Right atrium auricular region (tissue), 2 donors: ENCODE measurements around the gene PRRC2B. TPM values are rescaled to one million over a fixed set of nuclear protein-coding genes. Genes with fewer than 3 reads are reported as not detected.
"Not testable (repeated sequence)": the region's sequence is repeated elsewhere in the genome, so short reads cannot be mapped to it uniquely, and the experiment has no call there.

Experiments
- DNase-seq: peaks from one replicate; pipeline ENCODE4 v3.0.0-alpha.2; 2019; ENCODE audit warnings: low spot score
- H3K27ac ChIP-seq, 2 donors: fragments of 200-600 bp; sonication (generic); 1 replicate in 1 of 2; 2 replicates in 1 of 2; pipeline ENCODE4 v1.5.1; 2016 to 2019
- H3K27me3 ChIP-seq, 2 donors: fragments of 200-600 bp; sonication (generic); one replicate each; pipeline versions ENCODE4 v1.5.1 to v1.6.0; 2017 to 2019
- H3K36me3 ChIP-seq: fragments of 200-600 bp; sonication (generic); one replicate; pipeline ENCODE4 v1.5.1; 2016
- H3K4me1 ChIP-seq, 2 donors: fragments of 200-600 bp; sonication (generic); one replicate each; pipeline versions ENCODE4 v1.5.1 to v1.6.0; 2017 to 2019
- H3K4me3 ChIP-seq, 2 donors: fragments of 200-600 bp; sonication (generic); 1 replicate in 1 of 2; 2 replicates in 1 of 2; pipeline ENCODE4 v1.5.1; 2017 to 2019; ENCODE audit warnings: mild to moderate bottlenecking in 1 of 2, moderate library complexity in 1 of 2
- H3K9me3 ChIP-seq, 2 donors: fragments of 200-600 bp; sonication (generic); one replicate each; pipeline ENCODE4 v1.5.1; 2019
- total RNA-seq, 2 donors: library from RNA; depleted of rRNA; stranded (reverse); fragments of >200 nt; gene quantifications; one replicate each; pipeline ENCODE4 v1.1.0, GENCODE V29; 2016
- TF ChIP-seq, protein P1 (sequence below), 2 donors: fragments of 200-600 bp; sonication (generic); IDR thresholded peaks; one replicate each; pipeline ENCODE4 v1.5.1; 2019; ENCODE audit warnings: antibody characterized with exemption in 2 of 2

PRRC2B gene
- total RNA-seq, 2 donors from 2014 or later, result 76.7 to 120 TPM

DNA sequence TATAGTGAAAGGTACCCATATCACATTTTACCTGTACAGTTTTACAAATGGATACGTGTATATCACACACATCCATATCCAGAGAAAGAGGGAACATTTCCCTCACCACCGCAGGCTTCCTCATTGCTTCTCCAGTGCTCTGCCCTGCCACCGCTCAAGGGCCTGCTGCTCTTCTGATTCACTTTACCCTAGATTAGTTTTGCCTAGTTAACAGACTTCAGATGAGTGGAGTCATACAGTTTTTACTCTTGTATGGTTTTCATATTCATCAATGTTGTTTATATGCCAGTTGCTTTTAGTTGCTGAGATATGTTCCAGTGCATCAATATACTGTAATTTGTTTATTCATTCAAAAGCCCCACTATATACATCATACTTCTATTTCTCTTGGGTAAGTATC, 54.9 kb downstream of the PRRC2B start:
- H3K36me3 ChIP-seq, result peaks cover 74% of the 10 kb centered on the region
- no peaks in the 10 kb centered on the region for H3K27me3 ChIP-seq
- no peak for DNase-seq
- H3K9me3 ChIP-seq, result no peaks in the 10 kb centered on the region
- no peak overlapping the region for H3K27ac ChIP-seq
- H3K4me1 ChIP-seq, result no peaks in the 10 kb centered on the region
- no peak overlapping the region for H3K4me3 ChIP-seq
- TF ChIP-seq, protein P1, sequence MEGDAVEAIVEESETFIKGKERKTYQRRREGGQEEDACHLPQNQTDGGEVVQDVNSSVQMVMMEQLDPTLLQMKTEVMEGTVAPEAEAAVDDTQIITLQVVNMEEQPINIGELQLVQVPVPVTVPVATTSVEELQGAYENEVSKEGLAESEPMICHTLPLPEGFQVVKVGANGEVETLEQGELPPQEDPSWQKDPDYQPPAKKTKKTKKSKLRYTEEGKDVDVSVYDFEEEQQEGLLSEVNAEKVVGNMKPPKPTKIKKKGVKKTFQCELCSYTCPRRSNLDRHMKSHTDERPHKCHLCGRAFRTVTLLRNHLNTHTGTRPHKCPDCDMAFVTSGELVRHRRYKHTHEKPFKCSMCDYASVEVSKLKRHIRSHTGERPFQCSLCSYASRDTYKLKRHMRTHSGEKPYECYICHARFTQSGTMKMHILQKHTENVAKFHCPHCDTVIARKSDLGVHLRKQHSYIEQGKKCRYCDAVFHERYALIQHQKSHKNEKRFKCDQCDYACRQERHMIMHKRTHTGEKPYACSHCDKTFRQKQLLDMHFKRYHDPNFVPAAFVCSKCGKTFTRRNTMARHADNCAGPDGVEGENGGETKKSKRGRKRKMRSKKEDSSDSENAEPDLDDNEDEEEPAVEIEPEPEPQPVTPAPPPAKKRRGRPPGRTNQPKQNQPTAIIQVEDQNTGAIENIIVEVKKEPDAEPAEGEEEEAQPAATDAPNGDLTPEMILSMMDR (IDR thresholded peaks at IDR 0.05), result no peak

DNA sequence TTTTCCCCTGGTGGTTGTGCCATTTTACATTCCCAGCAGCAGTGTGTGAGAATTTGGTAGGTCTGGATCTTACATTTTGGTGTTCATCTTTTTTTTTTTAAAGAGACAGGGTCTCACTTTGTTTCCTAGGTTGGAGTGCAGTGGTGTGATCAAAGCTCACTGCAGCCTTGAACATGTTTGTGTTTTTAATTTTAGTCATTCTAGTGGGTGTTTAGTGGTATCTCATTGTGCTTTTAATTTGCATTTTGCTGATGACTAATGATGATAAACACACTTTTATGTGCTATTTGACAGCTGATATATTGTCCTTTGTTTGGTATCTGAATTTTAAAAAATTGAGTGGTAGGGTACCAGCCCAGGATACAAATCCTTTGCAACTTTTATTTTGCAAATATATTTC, 55.4 kb downstream of the PRRC2B start:
- H3K27ac ChIP-seq, result no peak overlapping the region
- peaks cover 69% of the 10 kb centered on the region for H3K36me3 ChIP-seq
- no peak for DNase-seq
- no peaks in the 10 kb centered on the region for H3K27me3 ChIP-seq
- no peak overlapping the region for H3K4me3 ChIP-seq
- TF ChIP-seq, protein P1 (IDR thresholded peaks at IDR 0.05), result no peak
- no peaks in the 10 kb centered on the region for H3K4me1 ChIP-seq
- no peaks in the 10 kb centered on the region for H3K9me3 ChIP-seq

DNA sequence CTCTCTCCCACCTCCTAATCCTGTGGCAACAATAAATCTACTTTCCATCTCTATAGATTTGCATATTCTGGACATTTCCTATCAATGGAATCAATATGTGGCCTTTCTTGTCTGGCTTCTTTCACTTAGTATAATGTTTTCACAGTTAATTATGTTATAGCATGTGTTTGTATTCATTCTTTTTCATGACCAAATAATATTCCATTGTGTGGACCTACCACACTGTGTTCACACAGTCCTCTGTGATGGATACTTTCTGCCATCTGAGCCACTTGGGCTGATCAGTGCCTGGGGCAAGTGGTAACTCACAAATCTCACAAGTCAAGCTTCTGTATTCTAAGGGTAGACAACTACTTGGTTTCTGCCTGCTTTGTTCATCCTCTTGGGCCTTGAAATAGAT, 60.1 kb downstream of the PRRC2B start:
- DNase-seq, result no peak
- Histone ChIP-seq H3K9me3 (no peaks in the 10 kb centered on the region), H3K27me3 (no peaks in the 10 kb centered on the region), H3K4me3 (no peak overlapping the region), H3K27ac (no peak overlapping the region), H3K36me3 (peaks cover 65% of the 10 kb centered on the region), H3K4me1 (no peaks in the 10 kb centered on the region)
- TF ChIP-seq, protein P1 (IDR thresholded peaks at IDR 0.05), result no peak

DNA sequence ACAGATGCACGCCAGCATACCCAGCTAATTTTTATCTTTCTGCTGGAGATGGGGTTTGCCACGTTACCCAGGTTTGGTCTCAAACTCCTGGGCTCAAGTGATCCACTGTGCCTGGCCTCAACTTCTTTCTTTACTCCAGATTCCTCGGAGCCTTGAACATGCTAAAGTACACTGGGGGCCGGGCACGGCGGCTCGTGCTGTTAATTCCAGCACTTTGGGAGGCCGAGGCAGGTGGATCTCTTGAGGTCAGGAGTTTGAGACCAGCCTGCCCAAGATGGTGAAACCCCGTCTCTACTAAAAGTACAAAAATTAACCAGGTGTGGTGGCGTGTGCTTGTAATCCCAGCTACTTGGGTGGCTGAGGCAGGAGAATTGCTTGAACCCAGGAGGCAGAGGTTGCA, 61.8 kb downstream of the PRRC2B start:
- H3K36me3 ChIP-seq, result peaks cover 68% of the 10 kb centered on the region
- H3K27me3 ChIP-seq, H3K4me3 ChIP-seq, DNase-seq, H3K27ac ChIP-seq, H3K4me1 ChIP-seq, H3K9me3 ChIP-seq: not testable (repeated sequence)

DNA sequence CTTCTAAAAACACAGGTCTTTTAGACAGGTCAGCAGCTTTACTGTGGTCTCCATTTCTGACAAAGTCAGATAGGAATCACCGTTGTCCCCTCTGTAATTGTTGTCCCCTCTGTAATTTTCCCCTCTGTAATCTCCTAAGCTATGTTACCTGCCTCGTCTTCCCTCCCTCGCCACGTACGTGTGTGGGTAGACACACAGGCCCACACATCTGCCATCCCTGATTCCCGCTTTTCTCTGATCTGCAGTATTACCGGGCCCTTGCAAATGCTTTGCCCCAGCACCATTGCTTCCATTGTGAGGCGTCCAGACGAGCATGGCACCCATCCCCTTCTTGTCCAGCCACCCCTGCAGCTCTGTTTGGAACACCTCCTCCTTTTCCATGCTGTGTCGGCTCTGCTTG, 63.9 kb downstream of the PRRC2B start:
- no peak overlapping the region for H3K27ac ChIP-seq
- no peaks in the 10 kb centered on the region for H3K4me1 ChIP-seq
- no peaks in the 10 kb centered on the region for H3K9me3 ChIP-seq
- H3K4me3 ChIP-seq, result no peak overlapping the region
- no peaks in the 10 kb centered on the region for H3K27me3 ChIP-seq
- peaks cover 74% of the 10 kb centered on the region for H3K36me3 ChIP-seq
- no peak for DNase-seq
- TF ChIP-seq, protein P1 (IDR thresholded peaks at IDR 0.05), result no peak

DNA sequence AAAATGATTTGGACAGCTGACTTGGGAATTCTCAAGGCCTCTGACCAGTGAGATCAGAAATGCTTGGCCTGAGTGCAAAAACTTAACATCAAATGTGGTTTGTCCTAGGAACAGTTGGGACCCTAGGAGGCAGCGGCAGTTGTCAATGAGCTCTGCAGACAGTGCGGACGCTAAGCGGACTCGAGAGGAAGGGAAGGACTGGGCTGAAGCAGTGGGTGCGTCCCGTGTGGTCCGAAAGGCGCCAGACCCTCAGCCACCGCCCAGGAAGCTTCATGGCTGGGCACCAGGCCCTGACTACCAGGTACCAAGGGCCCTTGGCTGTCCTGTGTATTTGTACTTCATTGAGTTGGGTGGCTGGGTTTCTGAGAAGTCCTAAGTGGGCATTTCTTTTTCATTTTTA, 65.2 kb downstream of the PRRC2B start:
- Histone ChIP-seq H3K27ac (no peak overlapping the region), H3K36me3 (peaks cover 85% of the 10 kb centered on the region), H3K9me3 (no peaks in the 10 kb centered on the region), H3K4me3 (no peak overlapping the region), H3K27me3 (no peaks in the 10 kb centered on the region), H3K4me1 (no peaks in the 10 kb centered on the region)
- DNase-seq, result no peak
- TF ChIP-seq, protein P1 (IDR thresholded peaks at IDR 0.05), result no peak
